A673 (cell line): ENCODE data around the gene PRTFDC1. TPM values are rescaled to one million over a fixed set of nuclear protein-coding genes. Genes with fewer than 3 reads are reported as not detected.
A peak's percentile ranks its signal among the peaks of the same experiment; 100 is the strongest.

Experiments used
- BruUV-seq: library from RNA; stranded (reverse); fragments of 400-500 nt; replicated peaks from 2 replicates; lab custom pipeline; 2021; lab: Mats Ljungman, UMichigan
- CTCF ChIA-PET: fragments of 300-600 bp; sonication (Branson Sonifier 250); formaldehyde crosslinking; loops from one replicate; lab custom pipeline; 2022; ENCODE audit warnings: antibody characterized with exemption; lab: Charles Lee
- POLR2A ChIA-PET: fragments of 300-600 bp; sonication (Branson Sonifier 250); formaldehyde crosslinking; loops from one replicate; lab custom pipeline; 2022; ENCODE audit warnings: antibody characterized with exemption; ENCODE audit not compliant: low non-redundant PET; lab: Charles Lee
- DNase-seq: peaks from one replicate; pipeline ENCODE4 v3.0.0-alpha.2; 2015; ENCODE audit warnings: low spot score
- H3K27ac ChIP-seq: fragments of 200-600 bp; sonication (generic); 2 replicates; pipeline ENCODE4 v1.5.1; 2016; ENCODE audit warnings: mixed run types, low read depth, mild to moderate bottlenecking, mixed read lengths, antibody characterized with exemption, low read length; ENCODE audit not compliant: poor library complexity, severe bottlenecking
- H3K27me3 ChIP-seq: fragments of 200-600 bp; sonication (generic); replicated peaks from 2 replicates; pipeline ENCODE4 v1.6.1; 2017; ENCODE audit warnings: mixed run types, low read depth, mild to moderate bottlenecking, mixed read lengths, antibody characterized with exemption, low read length; ENCODE audit not compliant: insufficient read depth, poor library complexity
- H3K36me3 ChIP-seq: fragments of 200-600 bp; sonication (generic); 2 replicates; pipeline ENCODE4 v1.6.1; 2016; ENCODE audit warnings: mixed run types, mild to moderate bottlenecking, mixed read lengths, antibody characterized with exemption, low read length; ENCODE audit not compliant: insufficient read depth, poor library complexity, severe bottlenecking
- H3K4me1 ChIP-seq: fragments of 200-600 bp; sonication (generic); 2 replicates; pipeline ENCODE4 v1.6.1; 2017; ENCODE audit warnings: mixed run types, mild to moderate bottlenecking, mixed read lengths, antibody characterized with exemption, low read length; ENCODE audit not compliant: insufficient read depth, poor library complexity, severe bottlenecking
- H3K4me3 ChIP-seq: fragments of 200-600 bp; sonication (generic); 2 replicates; pipeline ENCODE4 v1.5.1; 2016; ENCODE audit warnings: low read depth, mixed run types, mild to moderate bottlenecking, mixed read lengths, low read length; ENCODE audit not compliant: poor library complexity, severe bottlenecking
- H3K9me3 ChIP-seq: fragments of 200-600 bp; sonication (generic); 2 replicates; pipeline ENCODE4 v1.6.1; 2016; ENCODE audit warnings: mixed run types, low read depth, mild to moderate bottlenecking, mixed read lengths, antibody characterized with exemption, low read length; ENCODE audit not compliant: poor library complexity, severe bottlenecking
- CTCF ChIP-seq: fragments of 300-800, 200-600 bp; sonication (generic); conservative IDR thresholded peaks from 2 replicates; pipeline ENCODE4 v1.5.1; 2017; ENCODE audit warnings: low read depth, mild to moderate bottlenecking, antibody characterized with exemption, low read length, moderate library complexity, mixed read lengths
- EZH2 ChIP-seq: fragments of 200-600 bp; sonication (generic); IDR thresholded peaks from 2 replicates; pipeline ENCODE4 v1.6.1; 2017; ENCODE audit warnings: borderline replicate concordance, low read depth, mild to moderate bottlenecking, mixed read lengths, antibody characterized with exemption, low read length; ENCODE audit not compliant: poor library complexity, severe bottlenecking
- intact Hi-C: fragments of 100-400 bp; cut with micrococcal nuclease; formaldehyde crosslinking; loops from one replicate; pipeline ENCODE4 v1.10.0; 2022; ENCODE audit not compliant: unreplicated experiment
- total RNA-seq: library from RNA; stranded (reverse); gene quantifications from 2 replicates; pipeline ENCODE4 v1.2.3, GENCODE V29; 2021

PRTFDC1 gene
- total RNA-seq, 1 experiment from 2014 or later, result 49.8 TPM

GRCh38 chr10:24849501-24850299 is 102.7 kb downstream of the PRTFDC1 start:
- H3K4me1 ChIP-seq, result peaks cover 50% of the 10 kb centered on the region
- ChIA-PET POLR2A (interaction anchor here (0.8 kb wide), 1 partner anchor 21 kb away, joined by 4 read pairs; no protein-coding TSS in a partner anchor), CTCF (no interaction called here)
- peak; percentile 60 for DNase-seq
- peak overlapping the region; percentile 80 for H3K27ac ChIP-seq
- H3K4me3 ChIP-seq, result peak overlapping the region; percentile 9
- no peaks in the 10 kb centered on the region for H3K27me3 ChIP-seq
- intact Hi-C loops, result loop anchor here (5.0 to 10.0 kb wide), 2 partner anchors 127 to 165 kb away; partner anchors contain the start of genes ARHGAP21, ENKUR and THNSL1
- BruUV-seq, result no TSS peak
- no peak for TF ChIP-seq CTCF
- no peak for TF ChIP-seq EZH2
- H3K36me3 ChIP-seq, result no peaks in the 10 kb centered on the region
- H3K9me3 ChIP-seq, result no peaks in the 10 kb centered on the region

- Histone ChIP-seq H3K27me3 (no peaks in the 10 kb centered on the region), H3K9me3 (no peaks in the 10 kb centered on the region), H3K27ac (peak overlapping the region; percentile 80), H3K4me1 (peaks cover 50% of the 10 kb centered on the region), H3K36me3 (no peaks in the 10 kb centered on the region), H3K4me3 (peak overlapping the region; percentile 9)
- TF ChIP-seq EZH2 (no peak), CTCF (no peak)
- BruUV-seq, result no TSS peak
- CTCF ChIA-PET, result no interaction called here
- intact Hi-C loops, result no loop called here
- DNase-seq, result peak; percentile 90
- POLR2A ChIA-PET, result interaction anchor here (0.7 to 0.8 kb wide), 2 partner anchors 22 to 168 kb away, joined by 3 to 4 read pairs; no protein-coding TSS in a partner anchor
Observed at GRCh38 chr10:24849051-24849450, 103.4 kb downstream of the PRTFDC1 start.

DNA sequence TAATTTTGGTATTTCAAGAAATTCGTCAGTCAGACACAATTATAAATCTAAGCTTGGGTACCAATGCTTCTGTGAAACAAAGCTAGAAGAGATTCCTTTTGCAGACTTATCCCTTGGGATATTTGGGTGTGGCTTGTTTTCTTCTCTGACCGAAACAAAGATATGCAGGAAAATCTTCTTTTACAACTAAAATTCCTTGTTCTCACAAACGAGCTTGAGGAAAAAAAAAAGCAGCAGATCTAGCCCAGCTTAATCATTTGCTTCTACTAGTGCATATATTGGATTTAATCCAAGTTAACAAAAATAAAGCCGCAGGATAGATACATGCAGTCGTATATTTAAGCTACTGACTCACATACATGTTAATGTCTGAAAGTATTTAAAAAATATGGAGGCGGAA is 104.2 kb downstream of the PRTFDC1 start:
- peaks cover 50% of the 10 kb centered on the region for H3K4me1 ChIP-seq
- CTCF ChIA-PET, result no interaction called here
- intact Hi-C loops, result no loop called here
- H3K36me3 ChIP-seq, result no peaks in the 10 kb centered on the region
- peak; percentile 22 for DNase-seq
- H3K27ac ChIP-seq, result peak overlapping the region; percentile 80
- no peaks in the 10 kb centered on the region for H3K9me3 ChIP-seq
- no peaks in the 10 kb centered on the region for H3K27me3 ChIP-seq
- POLR2A ChIA-PET, result no interaction called here
- no peak for TF ChIP-seq CTCF
- no TSS peak for BruUV-seq
- peak overlapping the region; percentile 9 for H3K4me3 ChIP-seq
